Subcutaneous abdominal adipose tissue (tissue), 5 donors: ENCODE measurements around the gene PLCB3.
"Not testable (repeated sequence)": the region's sequence is repeated elsewhere in the genome, so short reads cannot be mapped to it uniquely, and the experiment has no call there.

Experiments
- H3K27ac ChIP-seq: one replicate; pipeline ENCODE4 v1.7.0; 2013; ENCODE audit warnings: low read depth, mild to moderate bottlenecking, inconsistent platforms, low read length, moderate library complexity
- H3K27me3 ChIP-seq, 5 donors: one replicate each; pipeline ENCODE4 v1.7.0; 2013; ENCODE audit warnings: low read length in 5 of 5, inconsistent platforms in 1 of 5; ENCODE audit not compliant: control insufficient read depth in 5 of 5, insufficient read depth in 4 of 5
- H3K36me3 ChIP-seq, 5 donors: one replicate each; pipeline ENCODE4 v1.7.0; 2013; ENCODE audit warnings: low read length in 5 of 5; ENCODE audit not compliant: control insufficient read depth in 5 of 5, insufficient read depth in 5 of 5
- H3K4me1 ChIP-seq, 5 donors: one replicate each; pipeline ENCODE4 v1.7.0; 2013; ENCODE audit warnings: low read length in 5 of 5, mild to moderate bottlenecking in 3 of 5, moderate library complexity in 1 of 5; ENCODE audit not compliant: control insufficient read depth in 5 of 5, insufficient read depth in 5 of 5
- H3K4me3 ChIP-seq, 5 donors: one replicate each; pipeline ENCODE4 v1.7.0; 2013; ENCODE audit warnings: low read length in 5 of 5, low read depth in 1 of 5
- H3K9ac ChIP-seq, 5 donors: one replicate each; pipeline ENCODE4 v1.7.0; 2013; ENCODE audit warnings: low read length in 5 of 5, mild to moderate bottlenecking in 4 of 5, moderate library complexity in 3 of 5
- H3K9me3 ChIP-seq, 5 donors: one replicate each; pipeline ENCODE4 v1.7.0; 2013; ENCODE audit warnings: low read length in 5 of 5; ENCODE audit not compliant: control insufficient read depth in 5 of 5
- donor health status: healthy.
- donor health status: healthy.
- donor health status: healthy.
- donor health status: healthy.
- donor health status: healthy.

PLCB3 gene

GRCh38 chr11:64241491-64242374 is 9.6 kb upstream of the PLCB3 start:
- Histone ChIP-seq H3K4me1 (peaks cover 7 to 62% (median 42%) of the 10 kb centered on the region in 5 donors), H3K9ac (peak overlapping the region in 4 of 5 donors; percentile 77 to 88 (median 82)), H3K27ac (peak overlapping the region; percentile 99), H3K27me3 (peaks cover 0 to 7% (median 0%) of the 10 kb centered on the region in 5 donors), H3K36me3 (peaks cover 0 to 39% (median 34%) of the 10 kb centered on the region in 5 donors), H3K4me3 (peak overlapping the region; percentile 29 to 86 (median 79)), H3K9me3 (no peaks in the 10 kb centered on the region)

- Histone ChIP-seq H3K27ac (peak overlapping the region; percentile 54), H3K4me3 (no peak overlapping the region)
Measured at GRCh38 chr11:64243236-64243854, 8.0 kb upstream of the PLCB3 start.

DNA sequence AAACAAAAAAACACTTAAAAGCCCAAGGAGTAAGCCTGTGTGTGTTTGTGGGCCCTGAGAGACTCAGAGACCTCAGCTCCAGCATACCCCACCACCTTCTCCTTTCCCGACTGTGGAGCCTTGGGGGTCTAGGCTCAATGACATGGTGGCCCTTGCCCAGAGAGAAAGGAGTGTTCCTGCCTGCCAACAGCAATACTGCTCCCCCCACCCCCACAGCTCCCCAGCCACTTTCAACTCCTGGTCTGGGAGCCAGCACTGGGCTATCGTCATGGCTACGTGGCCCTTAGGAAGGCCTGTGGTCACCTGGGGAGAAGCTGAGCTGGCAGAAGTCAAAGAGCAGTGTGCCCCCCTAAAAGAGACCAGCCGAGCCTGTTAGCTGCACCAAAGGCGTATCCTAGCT is 7.2 kb upstream of the PLCB3 start:
- no peak overlapping the region for H3K9ac ChIP-seq
- peaks cover 0 to 7% (median 0%) of the 10 kb centered on the region in 5 donors for H3K27me3 ChIP-seq
- H3K4me3 ChIP-seq, result no peak overlapping the region
- H3K9me3 ChIP-seq, result no peaks in the 10 kb centered on the region
- peaks cover 0 to 16% (median 12%) of the 10 kb centered on the region in 5 donors for H3K36me3 ChIP-seq
- peaks cover 10 to 70% (median 53%) of the 10 kb centered on the region in 5 donors for H3K4me1 ChIP-seq
- H3K27ac ChIP-seq, result peak overlapping the region; percentile 54

More at GRCh38 chr11:64243236-64243854, 8.0 kb upstream of the PLCB3 start:
- H3K27me3 ChIP-seq, result peaks cover 0 to 7% (median 0%) of the 10 kb centered on the region in 5 donors
- H3K9me3 ChIP-seq, result no peaks in the 10 kb centered on the region
- H3K36me3 ChIP-seq, result peaks cover 0 to 23% (median 20%) of the 10 kb centered on the region in 5 donors
- H3K4me1 ChIP-seq, result peaks cover 10 to 70% (median 53%) of the 10 kb centered on the region in 5 donors
- H3K9ac ChIP-seq, result peak overlapping the region in 1 of 5 donors; percentile 39

- Histone ChIP-seq H3K4me1 (peaks cover 10 to 65% (median 53%) of the 10 kb centered on the region in 5 donors), H3K9me3 (no peaks in the 10 kb centered on the region), H3K27ac (peak overlapping the region; percentile 89), H3K27me3 (peaks cover 0 to 7% (median 0%) of the 10 kb centered on the region in 5 donors), H3K36me3 (peaks cover 0 to 15% (median 11%) of the 10 kb centered on the region in 5 donors), H3K4me3 (peak overlapping the region; percentile 35 to 73 (median 68)), H3K9ac (peak overlapping the region in 4 of 5 donors; percentile 51 to 75 (median 57))
Measured at GRCh38 chr11:64244966-64245365, 6.4 kb upstream of the PLCB3 start.

DNA sequence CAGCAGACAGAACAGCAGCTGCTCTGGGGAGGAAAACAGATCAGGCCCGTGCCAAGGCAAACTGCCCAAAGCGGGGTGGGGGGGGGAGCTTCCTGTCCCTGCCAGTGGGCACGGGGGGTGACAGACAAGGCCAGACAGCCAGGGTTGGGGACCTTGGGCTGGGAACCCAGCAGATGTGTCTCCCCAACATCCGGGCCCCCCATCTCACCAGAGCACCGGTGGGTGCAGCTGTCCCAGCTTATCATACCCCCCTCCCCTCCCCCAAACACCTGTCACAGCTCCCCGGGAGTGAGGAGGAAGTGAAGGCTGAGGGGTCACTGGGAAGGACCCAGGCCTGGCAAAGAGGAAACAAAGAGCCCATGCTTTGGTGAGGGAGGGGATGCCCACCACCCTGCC is 5.9 kb upstream of the PLCB3 start:
- peak overlapping the region; percentile 89 for H3K27ac ChIP-seq
- peak overlapping the region; percentile 56 to 73 (median 68) for H3K4me3 ChIP-seq
- peaks cover 8 to 60% (median 50%) of the 10 kb centered on the region in 5 donors for H3K4me1 ChIP-seq
- peaks cover 0 to 15% (median 11%) of the 10 kb centered on the region in 5 donors for H3K36me3 ChIP-seq
- no peaks in the 10 kb centered on the region for H3K9me3 ChIP-seq
- peak overlapping the region in 3 of 5 donors; percentile 54 to 75 (median 60) for H3K9ac ChIP-seq
- H3K27me3 ChIP-seq, result peaks cover 0 to 7% (median 0%) of the 10 kb centered on the region in 5 donors

GRCh38 chr11:64245797-64246620 is 5.3 kb upstream of the PLCB3 start:
- Histone ChIP-seq H3K9ac (peak overlapping the region in 4 of 5 donors; percentile 54 to 75 (median 62)), H3K4me1 (peaks cover 2 to 63% (median 54%) of the 10 kb centered on the region in 5 donors), H3K27me3 (peaks cover 0 to 2% (median 0%) of the 10 kb centered on the region in 5 donors), H3K4me3 (peak overlapping the region; percentile 63 to 73 (median 72)), H3K9me3 (no peaks in the 10 kb centered on the region), H3K27ac (peak overlapping the region; percentile 89), H3K36me3 (peaks cover 0 to 14% (median 11%) of the 10 kb centered on the region in 5 donors)

DNA sequence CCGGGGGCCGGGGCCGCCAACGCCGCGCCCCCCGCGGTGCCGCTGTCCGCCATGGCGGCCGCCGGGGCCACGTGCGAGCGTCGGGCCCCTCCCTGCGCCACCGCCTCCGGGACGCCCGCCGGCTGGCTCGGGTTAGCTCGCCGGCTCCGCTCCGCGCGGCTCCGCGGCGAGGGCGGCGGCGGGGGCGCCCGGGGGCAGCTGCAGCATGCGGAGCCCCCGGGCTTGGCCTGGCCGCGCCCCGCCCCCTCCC is 4.8 kb upstream of the PLCB3 start:
- Histone ChIP-seq H3K36me3 (peaks cover 0 to 14% (median 11%) of the 10 kb centered on the region in 5 donors), H3K9ac (peak overlapping the region in 1 of 5 donors; percentile 60), H3K4me3 (peak overlapping the region in 2 of 5 donors; percentile 68 to 73), H3K4me1 (peaks cover 2 to 65% (median 54%) of the 10 kb centered on the region in 5 donors)
- H3K9me3 ChIP-seq, H3K27me3 ChIP-seq, H3K27ac ChIP-seq: not testable (repeated sequence)

DNA sequence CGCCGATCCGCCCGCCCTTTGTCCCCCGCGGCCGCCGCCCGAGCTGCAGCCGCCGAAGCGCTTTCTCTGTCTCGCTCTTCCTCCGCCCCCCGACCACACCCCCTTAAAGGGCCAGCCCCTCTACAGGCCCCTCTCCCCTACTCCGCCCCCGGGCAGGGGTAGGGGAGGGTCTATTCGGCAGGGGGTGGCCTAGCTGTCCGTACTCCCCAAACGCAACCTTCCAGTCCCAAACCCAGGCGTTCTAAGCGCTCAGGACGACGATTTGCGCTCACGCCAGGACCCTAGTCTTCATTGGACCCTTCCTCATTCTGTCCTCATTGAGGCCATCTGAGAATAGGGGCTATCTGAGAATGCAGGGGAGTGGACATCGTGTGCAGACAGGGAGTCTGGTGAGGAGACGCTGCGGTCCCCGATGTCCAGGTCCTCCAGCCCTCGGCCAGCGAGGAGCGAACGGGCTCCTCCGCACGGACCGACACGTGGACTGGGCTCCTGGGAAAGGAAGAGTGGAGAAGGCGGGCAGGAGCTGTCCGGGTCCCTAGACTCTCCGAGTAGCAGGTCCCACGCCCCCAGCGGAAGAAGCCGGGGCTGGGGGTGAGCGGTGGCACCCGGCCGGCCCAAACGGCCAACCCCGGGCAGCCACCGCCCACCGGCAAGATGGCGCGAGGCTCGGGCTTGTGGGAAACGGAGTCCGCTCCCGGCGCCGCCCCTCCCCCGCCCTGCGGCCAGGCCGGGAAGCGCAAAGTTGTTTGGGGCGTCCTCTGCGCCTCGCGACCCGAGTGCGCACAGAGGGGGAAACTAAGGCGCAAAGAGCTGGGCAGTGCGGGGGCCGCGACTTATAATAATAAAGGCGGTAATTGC is 4.2 kb upstream of the PLCB3 start, which contains the start of gene PPP1R14B:
TSS of gene PPP1R14B (minus strand) at position 73 of the 858 bp plus-strand sequence. CDS start 270 bp downstream, outside the sequence.
- Histone ChIP-seq H3K9me3 (no peaks in the 10 kb centered on the region), H3K27me3 (no peaks in the 10 kb centered on the region), H3K36me3 (peaks cover 0 to 14% (median 11%) of the 10 kb centered on the region in 5 donors), H3K9ac (peak within 1 kb of the TSS; percentile 65 to 91 (median 82)), H3K4me1 (peaks cover 2 to 65% (median 54%) of the 10 kb centered on the region in 5 donors), H3K27ac (peak within 1 kb of the TSS; percentile 94), H3K4me3 (peak within 1 kb of the TSS; percentile 76 to 92 (median 83))
